ENCODE measurements around the gene ADAMTS17.

The ADAMTS17 gene

DNA sequence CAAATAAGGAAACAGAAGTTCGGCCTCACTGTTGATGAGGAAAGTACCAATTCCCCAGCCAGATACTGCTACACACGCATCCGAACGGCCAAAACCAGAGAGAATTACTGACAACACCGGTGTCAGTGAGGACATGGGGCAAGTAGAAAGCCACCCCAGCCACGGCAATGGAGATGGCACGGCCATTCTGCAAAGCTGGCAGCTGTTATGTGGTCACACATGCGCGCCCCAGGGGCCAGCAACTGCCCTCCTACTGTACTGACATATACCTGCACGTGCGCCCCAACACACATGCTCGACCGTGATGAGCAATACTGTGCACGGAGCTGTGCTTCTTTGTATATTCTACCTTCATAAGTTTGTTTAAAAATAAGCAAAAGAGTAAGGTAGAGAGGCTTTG, 217.4 kb downstream of the ADAMTS17 start:
- no peak overlapping the region for H3K27ac ChIP-seq
- no peak overlapping the region for H3K9ac ChIP-seq
- no peaks in the 10 kb centered on the region for H3K4me1 ChIP-seq
- no peaks in the 10 kb centered on the region for H3K36me3 ChIP-seq (ENCODE audit: control insufficient read depth, insufficient read depth, low read length)
- no peaks in the 10 kb centered on the region for H3K9me3 ChIP-seq (ENCODE audit: control insufficient read depth, low read length)
- TF ChIP-seq, protein P1, sequence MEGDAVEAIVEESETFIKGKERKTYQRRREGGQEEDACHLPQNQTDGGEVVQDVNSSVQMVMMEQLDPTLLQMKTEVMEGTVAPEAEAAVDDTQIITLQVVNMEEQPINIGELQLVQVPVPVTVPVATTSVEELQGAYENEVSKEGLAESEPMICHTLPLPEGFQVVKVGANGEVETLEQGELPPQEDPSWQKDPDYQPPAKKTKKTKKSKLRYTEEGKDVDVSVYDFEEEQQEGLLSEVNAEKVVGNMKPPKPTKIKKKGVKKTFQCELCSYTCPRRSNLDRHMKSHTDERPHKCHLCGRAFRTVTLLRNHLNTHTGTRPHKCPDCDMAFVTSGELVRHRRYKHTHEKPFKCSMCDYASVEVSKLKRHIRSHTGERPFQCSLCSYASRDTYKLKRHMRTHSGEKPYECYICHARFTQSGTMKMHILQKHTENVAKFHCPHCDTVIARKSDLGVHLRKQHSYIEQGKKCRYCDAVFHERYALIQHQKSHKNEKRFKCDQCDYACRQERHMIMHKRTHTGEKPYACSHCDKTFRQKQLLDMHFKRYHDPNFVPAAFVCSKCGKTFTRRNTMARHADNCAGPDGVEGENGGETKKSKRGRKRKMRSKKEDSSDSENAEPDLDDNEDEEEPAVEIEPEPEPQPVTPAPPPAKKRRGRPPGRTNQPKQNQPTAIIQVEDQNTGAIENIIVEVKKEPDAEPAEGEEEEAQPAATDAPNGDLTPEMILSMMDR (IDR thresholded peaks at IDR 0.05), result no peak
- H3K4me2 ChIP-seq (ENCODE audit: low read length), result no peak overlapping the region
- no peaks in the 10 kb centered on the region for H3K79me2 ChIP-seq
- H3K4me3 ChIP-seq (ENCODE audit: low read depth, low read length), result no peak overlapping the region
- H2AFZ ChIP-seq, result no peak overlapping the region
- no peaks in the 10 kb centered on the region for H3K27me3 ChIP-seq (ENCODE audit: control insufficient read depth, insufficient read depth, low read length)

- TF ChIP-seq, protein P1 (IDR thresholded peaks at IDR 0.05), result no peak
- no peaks in the 10 kb centered on the region for H3K36me3 ChIP-seq (ENCODE audit: control insufficient read depth, insufficient read depth, low read length)
- no peaks in the 10 kb centered on the region for H3K4me1 ChIP-seq
- no peak overlapping the region for H3K9ac ChIP-seq
- H3K79me2 ChIP-seq, result no peaks in the 10 kb centered on the region
- no peak overlapping the region for H3K4me2 ChIP-seq (ENCODE audit: low read length)
- H2AFZ ChIP-seq, result no peak overlapping the region
- H3K4me3 ChIP-seq (ENCODE audit: low read depth, low read length), result no peak overlapping the region
- H3K9me3 ChIP-seq (ENCODE audit: control insufficient read depth, low read length), result no peaks in the 10 kb centered on the region
- H3K27me3 ChIP-seq (ENCODE audit: control insufficient read depth, insufficient read depth, low read length), result no peaks in the 10 kb centered on the region
- H3K27ac ChIP-seq, result no peak overlapping the region
Measured at GRCh38 chr15:100123611-100124010, 218.2 kb downstream of the ADAMTS17 start.

DNA sequence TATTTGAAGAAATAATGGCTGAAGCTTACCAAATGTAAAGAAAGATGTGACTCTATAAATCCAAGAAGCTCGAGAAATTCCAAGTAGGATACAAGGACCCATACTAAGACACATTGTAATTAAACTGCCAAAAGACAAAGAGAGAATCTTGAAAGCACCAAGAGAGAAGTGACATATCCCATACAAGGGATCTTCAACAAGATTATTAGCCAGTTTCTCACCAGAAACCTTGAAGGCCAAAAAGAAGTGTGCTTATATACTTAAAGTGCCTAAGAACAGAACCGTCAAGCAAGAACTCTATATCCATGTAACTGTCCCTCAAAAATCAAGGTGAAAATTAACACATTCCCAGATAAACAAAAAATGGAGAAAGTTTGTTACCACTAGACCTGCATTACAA, 220.5 kb downstream of the ADAMTS17 start:
- Histone ChIP-seq H3K9me3 (ENCODE audit: control insufficient read depth, low read length) (no peaks in the 10 kb centered on the region), H3K4me1 (no peaks in the 10 kb centered on the region), H3K9ac (no peak overlapping the region), H2AFZ (no peak overlapping the region), H3K36me3 (ENCODE audit: control insufficient read depth, insufficient read depth, low read length) (no peaks in the 10 kb centered on the region), H3K4me3 (ENCODE audit: low read depth, low read length) (no peak overlapping the region), H3K79me2 (no peaks in the 10 kb centered on the region), H3K27me3 (ENCODE audit: control insufficient read depth, insufficient read depth, low read length) (no peaks in the 10 kb centered on the region), H3K4me2 (ENCODE audit: low read length) (no peak overlapping the region), H3K27ac (no peak overlapping the region)
- TF ChIP-seq, protein P1 (IDR thresholded peaks at IDR 0.05), result no peak

DNA sequence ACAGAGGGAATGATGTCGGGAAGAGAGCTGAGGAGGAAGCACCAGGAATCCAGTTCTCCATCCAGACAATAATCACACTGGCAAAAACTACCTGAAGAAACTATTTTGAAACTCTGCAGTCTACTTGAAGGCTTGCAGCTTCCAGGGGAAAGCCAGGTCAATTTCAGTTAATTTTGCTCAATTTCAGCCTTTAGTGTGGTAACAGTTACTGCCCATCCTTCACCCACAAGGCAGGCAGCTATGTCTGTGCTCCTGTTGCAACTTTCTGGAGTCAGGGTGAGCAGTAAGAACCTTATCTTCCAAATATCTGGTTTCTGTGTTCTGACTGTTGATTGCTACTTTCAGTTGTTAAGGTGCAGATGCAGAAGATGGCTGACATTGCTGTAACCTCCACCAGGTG, 221.7 kb downstream of the ADAMTS17 start:
- no peak overlapping the region for H3K4me2 ChIP-seq (ENCODE audit: low read length)
- H3K9ac ChIP-seq, result no peak overlapping the region
- no peaks in the 10 kb centered on the region for H3K9me3 ChIP-seq (ENCODE audit: control insufficient read depth, low read length)
- H3K36me3 ChIP-seq (ENCODE audit: control insufficient read depth, insufficient read depth, low read length), result no peaks in the 10 kb centered on the region
- TF ChIP-seq, protein P1 (IDR thresholded peaks at IDR 0.05), result no peak
- no peak overlapping the region for H3K4me3 ChIP-seq (ENCODE audit: low read depth, low read length)
- no peak overlapping the region for H3K27ac ChIP-seq
- H3K4me1 ChIP-seq, result no peaks in the 10 kb centered on the region
- no peaks in the 10 kb centered on the region for H3K27me3 ChIP-seq (ENCODE audit: control insufficient read depth, insufficient read depth, low read length)
- no peak overlapping the region for H2AFZ ChIP-seq
- no peaks in the 10 kb centered on the region for H3K79me2 ChIP-seq

DNA sequence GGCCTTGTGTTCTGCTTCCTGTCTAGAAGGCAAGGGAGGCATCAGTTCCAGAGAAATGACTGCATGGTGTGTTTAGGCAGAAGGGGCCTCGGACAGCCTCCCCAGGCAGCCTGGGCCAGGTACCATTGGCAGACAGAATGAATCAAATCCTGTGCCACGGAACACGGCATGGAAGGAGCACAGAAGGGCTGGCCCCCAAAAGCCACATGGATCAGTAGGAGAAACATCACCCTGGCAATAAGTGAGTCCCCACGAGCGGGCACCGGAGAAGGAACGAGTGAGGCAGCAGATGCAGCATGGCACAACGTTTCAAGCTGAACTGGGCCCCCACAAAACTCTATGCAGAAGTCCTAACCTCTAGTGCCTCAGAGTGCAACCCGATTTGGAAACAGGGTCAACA, 223.2 kb downstream of the ADAMTS17 start:
- TF ChIP-seq, protein P1 (IDR thresholded peaks at IDR 0.05), result no peak
- H3K4me1 ChIP-seq, result no peaks in the 10 kb centered on the region
- no peaks in the 10 kb centered on the region for H3K27me3 ChIP-seq (ENCODE audit: control insufficient read depth, insufficient read depth, low read length)
- no peaks in the 10 kb centered on the region for H3K79me2 ChIP-seq
- H3K9me3 ChIP-seq (ENCODE audit: control insufficient read depth, low read length), result no peaks in the 10 kb centered on the region
- H3K27ac ChIP-seq, result no peak overlapping the region
- H3K4me2 ChIP-seq (ENCODE audit: low read length), result no peak overlapping the region
- no peak overlapping the region for H3K4me3 ChIP-seq (ENCODE audit: low read depth, low read length)
- H2AFZ ChIP-seq, result no peak overlapping the region
- H3K9ac ChIP-seq, result no peak overlapping the region
- H3K36me3 ChIP-seq (ENCODE audit: control insufficient read depth, insufficient read depth, low read length), result no peaks in the 10 kb centered on the region
